ENCODE results near the gene ABCA10. TPM values are rescaled to one million over a fixed set of nuclear protein-coding genes. Genes with fewer than 3 reads are reported as not detected.
"Not testable (repeated sequence)": the region's sequence is repeated elsewhere in the genome, so short reads cannot be mapped to it uniquely, and the experiment has no call there.

The ABCA10 gene
- total RNA-seq, 2 donors from 2014 or later = 1.8 to 2.3 TPM

DNA sequence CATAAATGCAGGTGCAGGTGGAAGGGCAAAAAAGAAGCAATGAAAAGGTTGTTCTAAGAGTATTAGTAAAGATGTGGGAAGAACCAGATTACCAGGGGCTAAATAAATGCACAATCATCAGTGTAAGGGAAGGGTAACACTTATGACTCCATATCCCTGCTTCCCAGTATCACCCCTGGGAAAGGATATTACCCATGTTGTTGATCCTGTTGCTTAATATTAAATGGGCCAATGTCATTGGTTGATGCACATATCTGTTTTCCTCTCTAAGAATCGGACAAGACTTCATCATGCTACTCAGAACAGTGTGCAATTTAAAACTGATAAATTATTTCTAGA, 52.2 kb downstream of the ABCA10 start:
- Histone ChIP-seq H3K9me3 (no peaks in the 10 kb centered on the region), H3K27ac (no peak overlapping the region), H3K36me3 (no peaks in the 10 kb centered on the region), H3K9ac (ENCODE audit: low read depth in 2 of 2, low read length in 2 of 2) (no peak overlapping the region), H3K4me3 (no peak overlapping the region), H3K4me1 (no peaks in the 10 kb centered on the region), H3K27me3 (no peaks in the 10 kb centered on the region)
- intact Hi-C loops (cut with DNase I) = no loop called here
- DNase-seq = no peak
- TF ChIP-seq, protein P1, sequence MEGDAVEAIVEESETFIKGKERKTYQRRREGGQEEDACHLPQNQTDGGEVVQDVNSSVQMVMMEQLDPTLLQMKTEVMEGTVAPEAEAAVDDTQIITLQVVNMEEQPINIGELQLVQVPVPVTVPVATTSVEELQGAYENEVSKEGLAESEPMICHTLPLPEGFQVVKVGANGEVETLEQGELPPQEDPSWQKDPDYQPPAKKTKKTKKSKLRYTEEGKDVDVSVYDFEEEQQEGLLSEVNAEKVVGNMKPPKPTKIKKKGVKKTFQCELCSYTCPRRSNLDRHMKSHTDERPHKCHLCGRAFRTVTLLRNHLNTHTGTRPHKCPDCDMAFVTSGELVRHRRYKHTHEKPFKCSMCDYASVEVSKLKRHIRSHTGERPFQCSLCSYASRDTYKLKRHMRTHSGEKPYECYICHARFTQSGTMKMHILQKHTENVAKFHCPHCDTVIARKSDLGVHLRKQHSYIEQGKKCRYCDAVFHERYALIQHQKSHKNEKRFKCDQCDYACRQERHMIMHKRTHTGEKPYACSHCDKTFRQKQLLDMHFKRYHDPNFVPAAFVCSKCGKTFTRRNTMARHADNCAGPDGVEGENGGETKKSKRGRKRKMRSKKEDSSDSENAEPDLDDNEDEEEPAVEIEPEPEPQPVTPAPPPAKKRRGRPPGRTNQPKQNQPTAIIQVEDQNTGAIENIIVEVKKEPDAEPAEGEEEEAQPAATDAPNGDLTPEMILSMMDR (IDR thresholded peaks at IDR 0.05) = no peak

GRCh38 chr17:69175625-69176456, 52.8 kb downstream of the ABCA10 start:
- Histone ChIP-seq H3K4me1 (no peaks in the 10 kb centered on the region), H3K4me3 (no peak overlapping the region), H3K9me3 (no peaks in the 10 kb centered on the region), H3K27ac (no peak overlapping the region), H3K27me3 (no peaks in the 10 kb centered on the region), H3K9ac (ENCODE audit: low read depth in 2 of 2, low read length in 2 of 2) (no peak overlapping the region), H3K36me3 (no peaks in the 10 kb centered on the region)
- intact Hi-C loops (cut with DNase I) = no loop called here
- TF ChIP-seq, protein P1 (IDR thresholded peaks at IDR 0.05) = no peak
- no peak for DNase-seq

- Histone ChIP-seq H3K27ac (no peak overlapping the region), H3K4me3 (no peak overlapping the region), H3K4me1 (no peaks in the 10 kb centered on the region), H3K9ac (ENCODE audit: low read depth in 2 of 2, low read length in 2 of 2) (no peak overlapping the region), H3K27me3 (no peaks in the 10 kb centered on the region), H3K9me3 (no peaks in the 10 kb centered on the region), H3K36me3 (no peaks in the 10 kb centered on the region)
- TF ChIP-seq, protein P1 (IDR thresholded peaks at IDR 0.05) = no peak
- intact Hi-C loops (cut with DNase I) = no loop called here
- DNase-seq = no peak
These were observed 53.4 kb downstream of the ABCA10 start for GRCh38 chr17:69175262-69175624.

DNA sequence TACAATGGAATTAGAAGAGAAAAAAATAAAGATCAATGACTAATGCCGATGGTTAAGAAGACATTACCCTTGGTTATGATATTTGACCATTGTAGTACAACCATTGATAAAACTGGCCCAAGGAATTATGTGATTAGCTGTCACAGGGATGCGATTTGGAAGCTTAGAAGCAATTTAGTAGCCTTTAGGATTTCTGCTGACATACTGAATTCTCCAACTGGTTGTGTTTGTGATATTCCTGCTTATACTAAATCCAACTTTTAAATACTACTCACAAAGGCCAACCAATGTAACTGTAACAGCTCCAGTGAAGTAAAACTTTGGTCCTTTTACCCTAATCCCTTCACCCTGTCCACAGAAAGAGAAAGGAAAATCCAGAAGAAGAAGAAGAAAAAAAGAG, 55.5 kb downstream of the ABCA10 start:
- H3K9ac ChIP-seq (ENCODE audit: low read depth in 2 of 2, low read length in 2 of 2) = no peak overlapping the region
- H3K4me3 ChIP-seq = no peak overlapping the region
- TF ChIP-seq, protein P1 (IDR thresholded peaks at IDR 0.05) = no peak
- H3K27ac ChIP-seq = no peak overlapping the region
- H3K27me3 ChIP-seq = no peaks in the 10 kb centered on the region
- no peaks in the 10 kb centered on the region for H3K36me3 ChIP-seq
- DNase-seq = no peak
- no peaks in the 10 kb centered on the region for H3K4me1 ChIP-seq
- no peaks in the 10 kb centered on the region for H3K9me3 ChIP-seq
- intact Hi-C loops (cut with DNase I) = no loop called here

DNA sequence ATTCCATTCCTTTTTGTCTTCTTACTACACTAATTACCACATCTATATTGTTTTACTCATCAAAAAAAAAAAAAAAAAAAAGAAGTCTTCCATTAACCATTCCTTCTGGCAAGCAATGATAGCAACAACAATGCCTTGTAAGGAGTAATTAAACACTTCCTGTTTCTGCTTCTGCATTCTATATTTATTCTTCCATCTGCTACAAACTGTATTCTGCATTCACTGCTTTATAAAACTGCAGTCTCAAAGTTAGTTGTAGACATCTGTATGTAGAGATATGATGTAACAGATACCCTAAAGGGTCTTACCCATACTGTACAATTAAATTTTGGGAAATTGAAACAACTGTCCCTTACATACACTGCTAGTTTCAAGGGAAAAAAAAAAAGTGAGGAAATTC, 58.2 kb downstream of the ABCA10 start:
- Histone ChIP-seq H3K27ac (no peak overlapping the region), H3K36me3 (no peaks in the 10 kb centered on the region), H3K9ac (ENCODE audit: low read depth in 2 of 2, low read length in 2 of 2) (no peak overlapping the region), H3K27me3 (no peaks in the 10 kb centered on the region), H3K9me3 (no peaks in the 10 kb centered on the region), H3K4me3 (no peak overlapping the region), H3K4me1 (no peaks in the 10 kb centered on the region)
- intact Hi-C loops (cut with DNase I) = no loop called here
- DNase-seq = no peak
- TF ChIP-seq, protein P1 (IDR thresholded peaks at IDR 0.05) = no peak

DNA sequence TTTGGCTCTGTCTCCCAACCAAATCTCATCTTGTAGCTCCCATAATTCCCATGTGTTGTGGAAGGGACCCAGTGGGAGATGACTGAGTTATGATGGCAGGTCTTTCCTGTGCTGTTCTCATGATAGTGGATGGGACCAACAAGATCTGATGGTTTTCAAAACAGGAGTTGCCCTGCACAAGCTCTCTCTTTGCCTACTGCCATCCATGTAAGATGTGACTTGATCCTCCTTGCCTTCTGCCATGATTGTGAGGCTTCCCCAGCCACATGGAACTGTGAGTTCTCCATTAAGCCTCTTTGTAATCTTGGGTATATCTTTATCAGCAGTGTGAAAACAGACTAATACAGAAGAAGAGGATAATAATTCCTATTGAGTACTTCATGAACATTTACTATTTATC, 60.0 kb downstream of the ABCA10 start:
- H3K27ac ChIP-seq; H3K4me1 ChIP-seq; H3K4me3 ChIP-seq; H3K9ac ChIP-seq (ENCODE audit: low read depth in 2 of 2, low read length in 2 of 2); H3K36me3 ChIP-seq; H3K27me3 ChIP-seq; H3K9me3 ChIP-seq; DNase-seq; intact Hi-C loops (cut with DNase I): not testable (repeated sequence)
